B cell (primary cell): Measurements from ENCODE around the gene UFSP1. TPM values are rescaled to one million over a fixed set of nuclear protein-coding genes. Genes with fewer than 3 reads are reported as not detected.
"Not testable (repeated sequence)": the region's sequence is repeated elsewhere in the genome, so short reads cannot be mapped to it uniquely, and the experiment has no call there.

Experiments
- ATAC-seq: fragments of 200-7000 bp; cut with Tn5 transposase; one replicate; pipeline ENCODE4 v1.10.0; 2021; ENCODE audit warnings: low read depth, mild to moderate bottlenecking, moderate number of reproducible peaks, moderate library complexity
- CTCF ChIA-PET: fragments of 350-600 bp; sonication (Branson Sonifier 250); formaldehyde crosslinking; loops from one replicate; lab custom pipeline; 2021; ENCODE audit warnings: antibody characterized with exemption, inconsistent platforms; lab: Charles Lee
- POLR2A ChIA-PET: fragments of 350-600 bp; sonication (Branson Sonifier 250); formaldehyde crosslinking; loops from one replicate; lab custom pipeline; 2021; ENCODE audit warnings: antibody characterized with exemption; lab: Charles Lee
- DNase-seq: peaks from one replicate; pipeline ENCODE4 v3.0.0; 2013
- H2AFZ ChIP-seq: 2 replicates; pipeline ENCODE4 v1.6.1; 2012; ENCODE audit warnings: mild to moderate bottlenecking, low read depth, low read length; ENCODE audit not compliant: insufficient read depth, poor library complexity, severe bottlenecking
- H3K27ac ChIP-seq, 2 donors: 1 replicate in 1 of 2; 2 replicates in 1 of 2; pipeline ENCODE4 v1.5.1; 2012 to 2013; ENCODE audit warnings: low read length in 2 of 2, mild to moderate bottlenecking in 2 of 2, moderate library complexity in 1 of 2
- H3K27me3 ChIP-seq, 4 experiments: fragments of 200-600 bp in 1 of 4; sonication (generic) in 1 of 4; replicated peaks in 1 of 4; 1 replicate in 2 of 4; 2 replicates in 2 of 4; pipeline versions ENCODE4 v1.6.1 to v1.7.0; 2013 to 2016; ENCODE audit warnings: low read length in 3 of 4, mild to moderate bottlenecking in 2 of 4, mixed read lengths in 1 of 4, moderate library complexity in 1 of 4; ENCODE audit not compliant: insufficient read depth in 4 of 4, control insufficient read depth in 3 of 4; ENCODE audit errors: control extremely low read depth in 1 of 4
- H3K36me3 ChIP-seq, 2 experiments: replicated peaks in 1 of 2; 1 replicate in 1 of 2; 2 replicates in 1 of 2; pipeline versions ENCODE4 v1.6.1 to v1.7.1; 2013; ENCODE audit warnings: low read length in 1 of 2; ENCODE audit not compliant: insufficient read depth in 2 of 2, control insufficient read depth in 1 of 2; ENCODE audit errors: control extremely low read depth in 1 of 2, extremely low read depth in 1 of 2
- H3K4me1 ChIP-seq, 2 donors: fragments of 200-600 bp in 1 of 2; sonication (generic) in 1 of 2; 1 replicate in 1 of 2; 2 replicates in 1 of 2; pipeline versions ENCODE4 v1.5.1 to v1.6.1; 2013 to 2017; ENCODE audit warnings: low read length in 2 of 2; ENCODE audit not compliant: control insufficient read depth in 2 of 2, insufficient read depth in 2 of 2
- H3K4me2 ChIP-seq: replicated peaks from 2 replicates; pipeline ENCODE3; 2012; ENCODE audit warnings: mild to moderate bottlenecking, low read depth, low read length; ENCODE audit not compliant: poor library complexity, severe bottlenecking
- H3K4me3 ChIP-seq, 5 experiments: fragments of 200-600 bp in 1 of 5; sonication (generic) in 1 of 5; 1 replicate in 3 of 5; 2 replicates in 2 of 5; pipeline versions ENCODE4 v1.5.1 to v1.7.0; 2011 to 2016; ENCODE audit warnings: low read length in 4 of 5, mild to moderate bottlenecking in 4 of 5, low read depth in 2 of 5, control low read depth in 1 of 5, moderate library complexity in 1 of 5; ENCODE audit not compliant: insufficient read depth in 1 of 5; ENCODE audit errors: control extremely low read depth in 1 of 5, extremely low read depth in 1 of 5
- H3K79me2 ChIP-seq: fragments of 200-600 bp; sonication (generic); one replicate; pipeline ENCODE4 v1.6.0; 2016; ENCODE audit warnings: low read length; ENCODE audit not compliant: control insufficient read depth, insufficient read depth
- H3K9ac ChIP-seq: fragments of 200-600 bp; sonication (generic); 2 replicates; pipeline ENCODE4 v1.6.1; 2017; ENCODE audit warnings: mild to moderate bottlenecking, low read length, moderate library complexity
- H3K9me3 ChIP-seq, 3 donors: one replicate each; pipeline versions ENCODE4 v1.6.1 to v1.7.1; 2013; ENCODE audit warnings: low read length in 2 of 3; ENCODE audit not compliant: control insufficient read depth in 2 of 3, insufficient read depth in 1 of 3; ENCODE audit errors: control extremely low read depth in 1 of 3
- H4K20me1 ChIP-seq: 2 replicates; pipeline ENCODE4 v1.6.0; 2012; ENCODE audit warnings: mild to moderate bottlenecking, low read length; ENCODE audit not compliant: insufficient read depth, control insufficient read depth, poor library complexity, severe bottlenecking
- H3K27ac Mint-ChIP-seq: one replicate; pipeline ENCODE4 v1.8.0; 2021; ENCODE audit warnings: mixed read lengths
- H3K27me3 Mint-ChIP-seq: one replicate; pipeline ENCODE4 v1.8.0; 2021; ENCODE audit warnings: mixed read lengths
- H3K4me1 Mint-ChIP-seq: one replicate; pipeline ENCODE4 v1.8.0; 2021; ENCODE audit warnings: mixed read lengths
- H3K4me3 Mint-ChIP-seq: one replicate; pipeline ENCODE4 v1.8.0; 2021; ENCODE audit warnings: mixed read lengths
- H3K9me3 Mint-ChIP-seq: one replicate; pipeline ENCODE4 v1.8.0; 2022; ENCODE audit warnings: mixed read lengths; ENCODE audit not compliant: insufficient read depth
- CTCF ChIP-seq: fragments of 200-600 bp; IDR thresholded peaks from one replicate; pipeline ENCODE4 v1.8.0; 2022; ENCODE audit warnings: antibody characterized with exemption, mild to moderate bottlenecking
- EZH2 ChIP-seq: IDR thresholded peaks from 2 replicates; pipeline ENCODE4 v1.6.1; 2012; ENCODE audit warnings: borderline replicate concordance, low read depth, mild to moderate bottlenecking, moderate library complexity, low read length; ENCODE audit not compliant: insufficient read depth, poor library complexity, severe bottlenecking
- WGBS: methylation state at CpG from one replicate; pipeline ENCODE4 v1.1.5; 2013; ENCODE audit warnings: missing lambda C conversion rate; ENCODE audit not compliant: insufficient coverage; 5-methylcytosine and 5-hydroxymethylcytosine counted together
- intact Hi-C: fragments of 100-400 bp; cut with micrococcal nuclease; formaldehyde crosslinking; loops from one replicate; pipeline ENCODE4 v1.10.0; 2022
- polyA plus RNA-seq: library from polyadenylated mRNA; depleted of rRNA; stranded (reverse); fragments of >200 nt; gene quantifications from 2 replicates; pipeline ENCODE4 v1.2.3, GENCODE V29; 2012
- total RNA-seq, 2 donors: library from RNA; stranded (reverse); fragments of 120-200 nt in 1 of 2; gene quantifications; 1 replicate in 1 of 2; 2 replicates in 1 of 2; pipeline versions ENCODE4 v1.2.3 to v1.2.4, GENCODE V29; 2013 to 2022

Gene UFSP1
- total and polyA plus RNA-seq, 2 donors (not counting 1 experiment from before 2014, with no cell fraction given) = 3.6 to 4.3 TPM

GRCh38 chr7:100921039-100921438 is 31.5 kb upstream of the UFSP1 start:
- intact Hi-C loops = no loop called here
- H3K4me2 ChIP-seq = no peak overlapping the region
- H3K9me3 ChIP-seq = no peaks in the 10 kb centered on the region
- no peaks in the 10 kb centered on the region for H3K27me3 ChIP-seq
- no peak for DNase-seq
- no peak for TF ChIP-seq CTCF
- no peak for TF ChIP-seq EZH2
- H2AFZ ChIP-seq = no peak overlapping the region
- no peaks in the 10 kb centered on the region for H3K36me3 ChIP-seq
- Mint-ChIP-seq H3K9me3 (no peaks in the 10 kb centered on the region), H3K27ac (no peak overlapping the region), H3K27me3 (peaks cover 44% of the 10 kb centered on the region), H3K4me1 (no peaks in the 10 kb centered on the region), H3K4me3 (no peak overlapping the region)
- no peak for ATAC-seq
- no peak overlapping the region for H3K27ac ChIP-seq
- no peaks in the 10 kb centered on the region for H3K4me1 ChIP-seq
- no peak overlapping the region for H3K9ac ChIP-seq
- no peaks in the 10 kb centered on the region for H3K79me2 ChIP-seq
- H3K4me3 ChIP-seq = no peak overlapping the region
- POLR2A ChIA-PET = no interaction called here
- CTCF ChIA-PET = no interaction called here
- H4K20me1 ChIP-seq = no peaks in the 10 kb centered on the region

- H3K27ac ChIP-seq, H4K20me1 ChIP-seq, intact Hi-C loops, H3K36me3 ChIP-seq, H2AFZ ChIP-seq, H3K4me3 Mint-ChIP-seq, H3K9me3 Mint-ChIP-seq, H3K27ac Mint-ChIP-seq, DNase-seq, POLR2A ChIA-PET, H3K9ac ChIP-seq, H3K79me2 ChIP-seq, H3K4me1 Mint-ChIP-seq, ATAC-seq, H3K4me1 ChIP-seq, H3K9me3 ChIP-seq, H3K4me3 ChIP-seq, H3K4me2 ChIP-seq, H3K27me3 ChIP-seq: not testable (repeated sequence)
- CTCF ChIA-PET = interaction anchor here (0.6 to 1.1 kb wide), 2 partner anchors 13 to 223 kb away, joined by 3 read pairs; no protein-coding TSS in a partner anchor
- H3K27me3 Mint-ChIP-seq = peaks cover 47% of the 10 kb centered on the region
- WGBS = 87% methylated on average over 7 of the region's 9 CpGs
Observed at GRCh38 chr7:100919779-100920437, 30.4 kb upstream of the UFSP1 start.

- H4K20me1 ChIP-seq, H2AFZ ChIP-seq, H3K4me3 ChIP-seq, H3K27me3 ChIP-seq, H3K36me3 ChIP-seq, ATAC-seq, intact Hi-C loops, H3K9me3 ChIP-seq, POLR2A ChIA-PET, H3K4me2 ChIP-seq, DNase-seq, H3K79me2 ChIP-seq, H3K27ac Mint-ChIP-seq, H3K9me3 Mint-ChIP-seq, H3K27ac ChIP-seq, H3K4me3 Mint-ChIP-seq, H3K4me1 Mint-ChIP-seq, H3K9ac ChIP-seq, H3K4me1 ChIP-seq: not testable (repeated sequence)
- peaks cover 49% of the 10 kb centered on the region for H3K27me3 Mint-ChIP-seq
- no CpG with 5 or more reads among the region's 5 CpGs for WGBS
- CTCF ChIA-PET = interaction anchor here (0.6 to 1.1 kb wide), 2 partner anchors 13 to 16 kb away, joined by 3 read pairs; no protein-coding TSS in a partner anchor
Observed at GRCh38 chr7:100919335-100919734, 29.8 kb upstream of the UFSP1 start.
